Duodenal mucosa (tissue), 2 donors: Measurements from ENCODE around the gene SLC26A2.
"Not testable (repeated sequence)": the region's sequence is repeated elsewhere in the genome, so short reads cannot be mapped to it uniquely, and the experiment has no call there.

ENCODE experiments used
- H3K27ac ChIP-seq: one replicate; pipeline ENCODE4 v1.7.0; 2013; ENCODE audit warnings: low read depth, low read length
- H3K27me3 ChIP-seq, 2 donors: one replicate each; pipeline ENCODE4 v1.7.0; 2013; ENCODE audit warnings: low read length in 2 of 2, control low read depth in 1 of 2; ENCODE audit not compliant: insufficient read depth in 2 of 2, control insufficient read depth in 1 of 2
- H3K36me3 ChIP-seq, 2 donors: one replicate each; pipeline ENCODE4 v1.7.0; 2013; ENCODE audit warnings: low read length in 2 of 2, control low read depth in 1 of 2; ENCODE audit not compliant: insufficient read depth in 2 of 2, control insufficient read depth in 1 of 2
- H3K4me1 ChIP-seq, 2 donors: one replicate each; pipeline ENCODE4 v1.7.0; 2013; ENCODE audit warnings: low read length in 2 of 2, control low read depth in 1 of 2; ENCODE audit not compliant: insufficient read depth in 2 of 2, control insufficient read depth in 1 of 2
- H3K4me3 ChIP-seq, 2 donors: one replicate each; pipeline ENCODE4 v1.7.0; 2013; ENCODE audit warnings: low read length in 2 of 2, low read depth in 1 of 2
- H3K9ac ChIP-seq, 2 donors: one replicate each; pipeline ENCODE4 v1.7.0; 2013; ENCODE audit warnings: low read length in 2 of 2, low read depth in 1 of 2
- H3K9me3 ChIP-seq, 2 donors: one replicate each; pipeline ENCODE4 v1.7.0; 2013; ENCODE audit warnings: low read length in 2 of 2, control low read depth in 1 of 2; ENCODE audit not compliant: control insufficient read depth in 1 of 2

The SLC26A2 gene

DNA sequence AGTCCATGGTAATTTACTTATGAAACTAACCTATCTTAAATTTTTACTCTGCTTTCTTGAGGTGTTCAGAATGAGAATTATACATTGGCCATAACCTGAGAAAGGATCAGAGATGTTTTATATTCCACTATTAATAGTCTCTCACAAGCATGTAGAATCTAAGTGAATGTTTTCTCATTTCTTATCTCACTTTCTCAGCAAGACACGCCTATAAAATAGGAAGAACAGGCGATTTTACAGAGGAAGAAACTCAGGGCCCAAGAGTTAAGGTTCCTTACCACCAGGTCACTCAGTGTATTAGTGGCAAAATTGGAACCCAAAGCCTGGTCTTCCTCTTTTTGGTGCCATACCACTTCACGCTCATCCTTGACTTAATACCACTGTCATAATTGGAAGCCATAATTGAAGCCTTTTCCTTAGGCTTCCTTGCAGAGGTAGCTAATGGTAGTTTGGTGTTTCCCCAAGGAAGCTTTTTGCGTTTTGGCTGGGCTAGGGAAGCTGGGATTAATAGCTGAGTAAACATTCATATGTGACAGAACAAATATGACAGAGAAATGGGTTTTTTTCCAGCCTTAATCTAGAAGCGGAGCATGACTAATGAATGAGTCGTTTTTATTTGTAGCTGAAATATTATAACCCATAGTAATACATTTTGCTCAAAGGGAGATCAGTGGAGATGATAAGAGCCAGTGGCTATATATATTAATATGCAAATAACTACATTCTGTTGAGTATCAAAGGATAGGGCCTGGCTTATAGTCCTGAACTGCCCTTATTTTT is 56.9 kb downstream of the SLC26A2 start:
- H3K9ac ChIP-seq, result no peak overlapping the region
- H3K27me3 ChIP-seq, result no peaks in the 10 kb centered on the region
- no peak overlapping the region for H3K27ac ChIP-seq
- peaks cover 49 to 91% of the 10 kb centered on the region in 2 donors for H3K36me3 ChIP-seq
- H3K9me3 ChIP-seq, result peaks cover 0 to 5% of the 10 kb centered on the region in 2 donors
- H3K4me1 ChIP-seq, result peaks cover 0 to 9% of the 10 kb centered on the region in 2 donors
- H3K4me3 ChIP-seq, result no peak overlapping the region

- H3K4me3 ChIP-seq, result no peak overlapping the region
- H3K36me3 ChIP-seq, result peaks cover 46 to 87% of the 10 kb centered on the region in 2 donors
- H3K4me1 ChIP-seq, result peaks cover 0 to 6% of the 10 kb centered on the region in 2 donors
- peaks cover 0 to 3% of the 10 kb centered on the region in 2 donors for H3K9me3 ChIP-seq
- no peaks in the 10 kb centered on the region for H3K27me3 ChIP-seq
- no peak overlapping the region for H3K27ac ChIP-seq
- H3K9ac ChIP-seq, result no peak overlapping the region
These were observed 59.7 kb downstream of the SLC26A2 start for GRCh38 chr5:150020249-150020648.

- Histone ChIP-seq H3K27ac (no peak overlapping the region), H3K9me3 (no peaks in the 10 kb centered on the region), H3K36me3 (peaks cover 48 to 83% of the 10 kb centered on the region in 2 donors), H3K4me1 (peaks cover 0 to 6% of the 10 kb centered on the region in 2 donors), H3K27me3 (no peaks in the 10 kb centered on the region), H3K9ac (no peak overlapping the region), H3K4me3 (no peak overlapping the region)
These were observed 61.1 kb downstream of the SLC26A2 start for GRCh38 chr5:150021491-150022157.

DNA sequence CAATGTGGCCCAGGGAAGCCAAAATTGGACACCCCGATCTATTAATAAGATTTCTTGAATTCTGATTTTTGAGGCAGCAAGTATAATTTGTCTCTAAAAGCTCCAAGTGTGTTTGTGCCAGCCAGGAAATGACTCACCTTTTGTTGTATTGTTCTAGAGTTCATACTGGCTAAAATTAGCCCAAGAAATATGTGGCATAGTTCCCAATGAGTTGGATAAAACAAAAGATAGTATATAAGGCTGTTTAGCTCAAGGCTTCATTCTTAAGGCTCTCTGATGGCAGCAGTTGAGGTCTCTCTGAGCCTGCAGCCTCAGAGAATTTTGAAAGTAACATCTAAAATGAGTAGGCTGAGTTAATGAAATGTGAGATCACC is 61.6 kb downstream of the SLC26A2 start:
- Histone ChIP-seq H3K27ac (no peak overlapping the region), H3K27me3 (no peaks in the 10 kb centered on the region), H3K36me3 (peaks cover 52 to 88% of the 10 kb centered on the region in 2 donors), H3K4me1 (peaks cover 0 to 6% of the 10 kb centered on the region in 2 donors), H3K9me3 (no peaks in the 10 kb centered on the region), H3K4me3 (no peak overlapping the region), H3K9ac (no peak overlapping the region)

DNA sequence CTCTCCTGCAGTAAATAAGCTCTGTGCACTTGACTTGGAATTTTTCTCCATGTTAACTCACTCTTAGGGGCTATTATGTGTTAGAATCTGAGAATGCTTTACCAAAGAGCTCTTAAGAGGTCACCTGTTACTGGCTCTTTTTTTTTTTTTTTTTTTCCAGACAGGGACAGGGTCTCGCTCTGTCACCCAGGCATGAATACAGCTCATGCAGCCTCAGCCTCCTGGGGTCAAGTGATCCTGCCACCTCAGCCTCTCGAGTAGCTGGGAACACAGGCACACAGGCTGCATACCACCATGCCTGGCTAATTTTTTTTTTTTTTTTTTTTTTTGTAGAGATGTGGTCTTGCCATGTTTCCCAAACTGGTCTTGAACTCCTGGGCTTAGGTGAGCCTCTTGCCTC is 62.1 kb downstream of the SLC26A2 start:
- Histone ChIP-seq H3K9me3 (no peaks in the 10 kb centered on the region), H3K27ac (no peak overlapping the region), H3K9ac (no peak overlapping the region), H3K27me3 (no peaks in the 10 kb centered on the region), H3K4me3 (no peak overlapping the region), H3K4me1 (peaks cover 0 to 3% of the 10 kb centered on the region in 2 donors), H3K36me3 (peaks cover 52 to 89% of the 10 kb centered on the region in 2 donors)

GRCh38 chr5:150023136-150023535 is 62.6 kb downstream of the SLC26A2 start:
- Histone ChIP-seq H3K9ac (no peak overlapping the region), H3K27me3 (no peaks in the 10 kb centered on the region), H3K9me3 (no peaks in the 10 kb centered on the region), H3K4me3 (no peak overlapping the region), H3K36me3 (peaks cover 49 to 90% of the 10 kb centered on the region in 2 donors), H3K27ac (no peak overlapping the region), H3K4me1 (peaks cover 0 to 3% of the 10 kb centered on the region in 2 donors)

- H3K36me3 ChIP-seq, result peaks cover 38 to 84% of the 10 kb centered on the region in 2 donors
- H3K9me3 ChIP-seq, result no peaks in the 10 kb centered on the region
- H3K27ac ChIP-seq, result no peak overlapping the region
- no peak overlapping the region for H3K4me3 ChIP-seq
- peaks cover 0 to 3% of the 10 kb centered on the region in 2 donors for H3K4me1 ChIP-seq
- no peak overlapping the region for H3K9ac ChIP-seq
- H3K27me3 ChIP-seq, result no peaks in the 10 kb centered on the region
These were observed 63.9 kb downstream of the SLC26A2 start for GRCh38 chr5:150024346-150024984.

- H3K36me3 ChIP-seq, result peaks cover 36 to 84% of the 10 kb centered on the region in 2 donors
- H3K27ac ChIP-seq, result no peak overlapping the region
- H3K4me1 ChIP-seq, result peaks cover 0 to 3% of the 10 kb centered on the region in 2 donors
- H3K9me3 ChIP-seq, result no peaks in the 10 kb centered on the region
- H3K9ac ChIP-seq, result no peak overlapping the region
- no peak overlapping the region for H3K4me3 ChIP-seq
- no peaks in the 10 kb centered on the region for H3K27me3 ChIP-seq
These were observed 66.2 kb downstream of the SLC26A2 start for GRCh38 chr5:150026682-150027172.

DNA sequence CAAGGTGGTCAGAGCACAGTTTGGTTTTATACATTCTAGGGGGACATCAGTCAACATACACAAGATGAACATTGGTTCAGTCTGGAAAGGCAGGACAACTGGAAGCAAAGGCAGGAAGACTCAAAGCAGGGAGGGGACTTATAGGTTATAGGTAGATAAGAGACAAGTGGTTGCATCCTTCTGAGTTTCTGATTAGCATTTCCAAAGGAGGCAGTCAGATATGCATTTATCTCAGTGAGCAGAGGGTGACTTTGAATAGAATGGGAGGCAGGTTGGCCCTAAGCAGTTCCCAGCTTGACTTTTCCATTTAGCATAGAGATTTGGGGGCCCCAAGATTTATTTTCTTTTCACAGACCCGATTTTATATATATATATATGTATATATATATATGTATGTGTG is 67.5 kb downstream of the SLC26A2 start:
- not testable (repeated sequence) for H3K4me3 ChIP-seq
- peaks cover 49 to 87% of the 10 kb centered on the region in 2 donors for H3K36me3 ChIP-seq

DNA sequence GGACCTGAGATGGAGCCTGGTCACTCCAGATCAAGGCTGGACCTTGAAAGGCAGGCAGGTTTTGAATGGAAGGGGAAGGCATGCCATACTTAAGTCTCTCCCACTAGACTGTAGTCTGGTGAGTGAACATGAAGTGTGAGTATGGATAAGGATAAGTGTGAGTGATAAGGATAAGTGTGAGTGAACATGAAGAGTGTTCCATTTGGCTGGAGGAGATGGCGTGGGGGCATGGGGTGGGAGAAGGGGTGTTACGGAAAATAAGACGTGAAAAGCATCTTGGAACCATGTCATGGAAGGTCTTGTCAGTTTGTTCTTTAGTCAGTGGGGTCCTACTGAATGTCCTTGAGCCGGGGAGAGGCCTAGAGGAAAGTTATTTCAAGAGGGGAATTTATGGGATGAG is 72.8 kb downstream of the SLC26A2 start:
- H3K27ac ChIP-seq, result no peak overlapping the region
- no peaks in the 10 kb centered on the region for H3K27me3 ChIP-seq
- no peak overlapping the region for H3K4me3 ChIP-seq
- peaks cover 59 to 92% of the 10 kb centered on the region in 2 donors for H3K36me3 ChIP-seq
- no peaks in the 10 kb centered on the region for H3K9me3 ChIP-seq
- no peak overlapping the region for H3K9ac ChIP-seq
- H3K4me1 ChIP-seq, result no peaks in the 10 kb centered on the region

More for the DNA sequence above, 67.5 kb downstream of the SLC26A2 start:
- H3K27ac ChIP-seq, H3K27me3 ChIP-seq, H3K4me1 ChIP-seq, H3K9ac ChIP-seq, H3K9me3 ChIP-seq: not testable (repeated sequence)
